ENCODE data around the gene SSC5D.

SSC5D gene

GRCh38 chr19:55503157-55503501, 14.9 kb downstream of the SSC5D start:
- CTCF ChIA-PET = interaction anchor here (0.8 to 13.0 kb wide), 15 partner anchors 11 to 367 kb away, joined by 3 to 241 read pairs (median 15); partner anchors contain the start of genes NAT14, SSC5D, ZNF628 and ZNF784
- no peak for DNase-seq (ENCODE audit: low read depth, low spot score)
- TF ChIP-seq CTCF (IDR thresholded peaks at IDR 0.05; ENCODE audit: insufficient read depth, low read length, missing control alignments) = no peak
- no peak overlapping the region for H3K4me3 ChIP-seq (ENCODE audit: low read depth, low read length)
- POLR2A ChIA-PET = interaction anchor here (1.1 to 1.4 kb wide), 4 partner anchors 9 to 96 kb away, joined by 4 to 10 read pairs (median 8); partner anchors contain the start of gene UBE2S

- POLR2A ChIA-PET = interaction anchor here (0.6 to 1.7 kb wide), 10 partner anchors 10 to 386 kb away, joined by 3 to 11 read pairs (median 5); partner anchors contain the start of genes ISOC2, NAT14, PPP1R12C and UBE2S
- CTCF ChIA-PET = interaction anchor here (0.6 to 13.0 kb wide), 54 partner anchors 10 to 390 kb away, joined by 3 to 241 read pairs (median 5); partner anchors contain the start of genes DNAAF3, ISOC2, NAT14 and SSC5D
- H3K4me3 ChIP-seq (ENCODE audit: low read depth, low read length) = peak overlapping the region; percentile 63
- TF ChIP-seq CTCF (IDR thresholded peaks at IDR 0.05; ENCODE audit: insufficient read depth, low read length, missing control alignments) = peak; percentile 99
- DNase-seq (ENCODE audit: low read depth, low spot score) = no peak
Measured at GRCh38 chr19:55503502-55504251, 15.4 kb downstream of the SSC5D start.

- TF ChIP-seq CTCF (IDR thresholded peaks at IDR 0.05; ENCODE audit: insufficient read depth, low read length, missing control alignments) = no peak
- CTCF ChIA-PET = interaction anchor here (0.6 to 13.0 kb wide), 53 partner anchors 10 to 390 kb away, joined by 3 to 241 read pairs (median 5); partner anchors contain the start of genes DNAAF3, NAT14, SSC5D and TMEM238
- DNase-seq (ENCODE audit: low read depth, low spot score) = no peak
- peak overlapping the region; percentile 63 for H3K4me3 ChIP-seq (ENCODE audit: low read depth, low read length)
- POLR2A ChIA-PET = interaction anchor here (0.6 to 1.7 kb wide), 10 partner anchors 11 to 386 kb away, joined by 3 to 11 read pairs (median 5); partner anchors contain the start of genes ISOC2, NAT14, PPP1R12C and UBE2S
Measured at GRCh38 chr19:55504252-55504603, 16.0 kb downstream of the SSC5D start.

GRCh38 chr19:55504981-55505380, 16.7 kb downstream of the SSC5D start:
- no peak for DNase-seq (ENCODE audit: low read depth, low spot score)
- ChIA-PET POLR2A (interaction anchor here (1.7 kb wide), 1 partner anchor 18 kb away, joined by 11 read pairs; no protein-coding TSS in a partner anchor), CTCF (interaction anchor here (0.8 to 13.0 kb wide), 31 partner anchors 9 to 391 kb away, joined by 3 to 241 read pairs (median 10); partner anchors contain the start of genes NAT14, SSC5D, TMEM238 and ZNF628)
- TF ChIP-seq CTCF (IDR thresholded peaks at IDR 0.05; ENCODE audit: insufficient read depth, low read length, missing control alignments) = no peak
- no peak overlapping the region for H3K4me3 ChIP-seq (ENCODE audit: low read depth, low read length)

- ChIA-PET POLR2A (interaction anchor here (0.7 kb wide), 1 partner anchor 9 kb away, joined by 3 read pairs; no protein-coding TSS in a partner anchor), CTCF (interaction anchor here (0.9 to 13.0 kb wide), 6 partner anchors 9 to 124 kb away, joined by 4 to 241 read pairs (median 8); partner anchors contain the start of gene ZNF865)
- no peak for TF ChIP-seq CTCF (IDR thresholded peaks at IDR 0.05; ENCODE audit: insufficient read depth, low read length, missing control alignments)
Measured at GRCh38 chr19:55508120-55508519, 19.9 kb downstream of the SSC5D start.

More at GRCh38 chr19:55508120-55508519, 19.9 kb downstream of the SSC5D start:
- no peak for DNase-seq (ENCODE audit: low read depth, low spot score)
- H3K4me3 ChIP-seq (ENCODE audit: low read depth, low read length) = no peak overlapping the region

All from AG04449 (cell line).